Measurements from ENCODE around the gene CD101.

The CD101 gene

DNA sequence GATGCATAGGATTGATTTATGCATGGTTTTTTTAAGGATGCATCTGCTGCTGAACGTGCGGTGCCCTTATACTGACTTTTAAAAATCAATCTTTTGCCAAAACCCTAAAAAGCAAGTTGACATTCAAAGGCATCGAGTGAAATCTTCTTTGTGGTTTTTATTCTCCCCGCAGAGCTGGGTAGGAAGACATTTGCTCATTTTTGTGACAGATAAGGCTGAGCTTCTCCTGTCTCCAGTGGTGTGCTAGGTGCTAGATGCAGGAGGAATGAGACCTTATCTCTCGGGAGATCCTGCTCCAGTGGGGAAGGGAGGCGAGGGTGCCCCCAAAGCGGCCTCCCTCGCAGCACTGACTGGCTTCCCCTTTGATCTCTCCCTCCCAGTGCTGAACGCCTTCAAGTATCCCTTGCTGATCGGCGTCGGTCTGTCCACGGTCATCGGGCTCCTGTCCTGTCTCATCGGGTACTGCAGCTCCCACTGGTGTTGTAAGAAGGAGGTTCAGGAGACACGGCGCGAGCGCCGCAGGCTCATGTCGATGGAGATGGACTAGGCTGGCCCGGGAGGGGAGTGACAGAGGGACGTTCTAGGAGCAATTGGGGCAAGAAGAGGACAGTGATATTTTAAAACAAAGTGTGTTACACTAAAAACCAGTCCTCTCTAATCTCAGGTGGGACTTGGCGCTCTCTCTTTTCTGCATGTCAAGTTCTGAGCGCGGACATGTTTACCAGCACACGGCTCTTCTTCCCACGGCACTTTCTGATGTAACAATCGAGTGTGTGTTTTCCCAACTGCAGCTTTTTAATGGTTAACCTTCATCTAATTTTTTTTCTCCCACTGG is 14.9 kb upstream of the CD101 start:
- DNase-seq (ENCODE audit: low read depth) = no peak

DNA sequence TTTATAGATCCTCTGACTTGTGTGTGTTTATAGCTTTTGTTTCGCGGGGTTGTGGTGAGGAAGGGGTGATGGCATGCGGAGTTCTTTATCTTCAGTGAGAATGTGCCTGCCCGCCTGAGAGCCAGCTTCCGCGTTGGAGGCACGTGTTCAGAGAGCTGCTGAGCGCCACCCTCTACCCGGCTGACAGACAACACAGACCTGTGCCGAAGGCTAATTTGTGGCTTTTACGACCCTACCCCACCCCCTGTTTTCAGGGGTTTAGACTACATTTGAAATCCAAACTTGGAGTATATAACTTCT is 14.4 kb upstream of the CD101 start:
- no peak for DNase-seq (ENCODE audit: low read depth)

DNA sequence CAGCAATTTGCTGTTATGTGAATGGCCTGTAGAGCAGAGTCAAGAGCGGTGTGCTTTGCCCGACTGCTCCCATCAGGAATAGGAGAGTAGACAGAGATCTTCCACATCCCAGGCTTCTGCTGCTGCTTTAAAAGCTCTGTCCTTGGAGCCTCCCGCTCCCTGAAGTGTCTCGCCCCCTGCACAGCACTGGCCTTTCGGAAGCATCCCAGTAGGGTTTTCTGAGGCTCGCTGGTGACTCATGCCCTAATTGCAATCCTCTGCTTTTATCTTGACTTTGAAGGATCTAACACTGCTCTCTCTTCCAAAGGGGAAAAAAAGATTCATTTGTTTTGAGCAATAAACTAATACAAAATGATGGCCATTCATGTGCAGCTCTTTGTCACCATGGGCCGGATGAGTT is 13.3 kb upstream of the CD101 start:
- DNase-seq (ENCODE audit: low read depth) = no peak

DNA sequence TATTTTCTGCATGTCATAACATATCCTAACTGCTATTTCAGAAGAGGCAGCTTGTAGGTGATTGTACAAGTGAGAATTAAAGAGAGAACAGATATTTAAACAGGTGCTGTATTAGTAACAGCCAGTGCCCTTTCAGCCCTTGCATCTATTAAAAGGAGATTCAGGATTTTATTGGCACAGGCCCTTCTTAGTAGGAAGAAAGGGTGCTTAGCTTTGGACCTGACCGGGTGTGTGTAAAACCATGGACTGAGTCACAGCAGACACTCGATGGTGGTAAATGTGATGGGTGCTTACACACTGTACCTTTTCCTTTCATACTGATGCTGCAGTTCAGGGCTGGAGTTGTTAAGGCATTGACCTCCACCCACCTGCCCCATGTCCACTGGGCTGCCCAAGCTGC is 12.7 kb upstream of the CD101 start:
- DNase-seq (ENCODE audit: low read depth) = no peak

DNA sequence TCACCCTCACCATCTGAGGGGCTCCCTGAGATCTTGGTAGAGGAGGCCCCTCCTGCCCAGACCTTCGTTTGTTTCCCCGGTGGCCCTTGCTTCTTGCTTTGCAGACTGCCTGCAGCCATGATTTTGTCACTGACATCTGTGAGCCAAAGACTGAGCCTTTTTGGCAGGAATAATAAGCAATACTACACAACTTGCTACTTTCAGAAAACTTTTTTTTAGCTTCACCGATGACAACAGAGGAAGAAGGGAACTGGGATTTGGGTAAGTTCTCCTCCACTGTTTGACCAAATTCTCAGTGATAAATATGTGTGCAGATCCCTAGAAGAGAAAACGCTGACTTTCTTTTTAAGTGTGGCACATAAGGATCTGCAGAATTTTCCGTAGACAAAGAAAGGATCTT is 11.7 kb upstream of the CD101 start:
- no peak for DNase-seq (ENCODE audit: low read depth)

DNA sequence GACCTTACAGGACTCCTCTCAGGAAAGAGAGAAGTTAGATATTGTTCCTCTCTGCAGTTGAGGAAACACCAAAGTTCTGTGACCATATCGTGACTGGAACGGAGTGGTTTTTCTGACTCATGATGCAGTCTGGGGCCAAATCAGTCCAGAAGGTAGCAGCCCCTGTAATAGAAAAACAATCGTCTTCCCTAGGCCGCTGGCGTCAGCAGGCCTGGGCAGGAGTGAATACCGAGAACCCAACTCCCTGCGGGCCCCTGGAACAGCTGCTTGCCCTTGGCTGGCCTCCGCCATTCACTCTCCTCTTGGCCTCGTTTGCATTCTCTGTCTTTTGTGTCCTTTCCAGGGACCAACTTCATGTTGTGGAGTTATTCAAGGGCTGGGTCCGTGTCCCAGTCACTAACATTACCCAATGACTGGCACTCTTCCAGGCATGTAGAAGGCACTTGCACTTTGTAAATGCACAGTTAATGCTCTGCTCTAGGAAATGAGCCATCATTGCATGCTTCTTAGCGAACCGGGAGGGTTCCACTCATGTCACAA is 10.9 kb upstream of the CD101 start:
- no peak for DNase-seq (ENCODE audit: low read depth)

DNA sequence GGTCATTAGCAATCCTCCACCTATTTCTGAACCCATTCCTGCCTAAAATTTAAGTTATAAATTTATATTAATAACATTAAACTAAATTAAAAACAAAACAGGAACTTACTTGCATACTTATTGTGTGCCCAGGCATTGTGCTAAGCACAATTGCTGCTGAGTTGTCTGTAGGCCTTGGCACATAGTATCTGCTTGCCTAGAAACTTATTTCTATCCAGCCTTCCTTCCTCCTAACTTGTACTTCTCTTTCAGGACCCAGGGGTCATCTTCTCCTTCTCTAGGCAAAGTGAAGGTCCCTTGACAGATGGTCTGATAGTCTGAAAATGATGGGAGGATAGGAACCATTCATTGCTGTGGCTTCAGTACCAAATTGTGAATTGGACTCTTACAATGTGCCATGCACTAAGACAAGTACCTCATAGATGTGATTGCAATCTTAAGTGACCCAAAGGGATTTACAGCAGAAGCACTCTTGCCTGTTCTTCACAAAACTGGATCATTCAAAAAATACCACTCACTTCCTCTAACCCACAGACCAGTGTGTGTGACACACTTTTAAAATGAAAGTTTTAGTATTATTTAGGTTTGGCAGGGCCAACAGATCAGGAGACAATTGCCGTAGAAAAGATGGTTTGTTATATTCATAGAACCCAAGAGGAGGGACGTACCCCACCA is 10.3 kb upstream of the CD101 start:
- no peak for DNase-seq (ENCODE audit: low read depth)

DNA sequence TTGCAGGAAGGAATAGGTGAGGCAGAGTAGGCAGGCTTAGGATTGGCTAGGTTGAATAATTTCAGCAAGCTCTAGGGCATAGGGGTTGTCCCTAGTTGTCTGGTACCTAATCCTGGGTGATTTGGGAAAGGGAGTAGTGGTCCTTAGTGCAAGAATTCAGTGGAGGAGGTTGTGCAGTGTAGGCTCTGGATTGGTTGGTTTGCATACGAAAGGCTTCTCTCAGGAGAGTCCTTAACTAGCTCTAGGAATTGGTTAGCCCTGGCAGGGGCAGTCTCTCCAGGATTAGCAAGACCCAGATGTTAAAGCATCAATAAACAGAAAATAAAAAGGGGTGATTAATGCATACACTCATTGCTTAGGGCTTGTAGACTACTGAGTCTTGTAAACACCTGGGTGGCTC is 9.6 kb upstream of the CD101 start:
- no peak for DNase-seq (ENCODE audit: low read depth)

DNA sequence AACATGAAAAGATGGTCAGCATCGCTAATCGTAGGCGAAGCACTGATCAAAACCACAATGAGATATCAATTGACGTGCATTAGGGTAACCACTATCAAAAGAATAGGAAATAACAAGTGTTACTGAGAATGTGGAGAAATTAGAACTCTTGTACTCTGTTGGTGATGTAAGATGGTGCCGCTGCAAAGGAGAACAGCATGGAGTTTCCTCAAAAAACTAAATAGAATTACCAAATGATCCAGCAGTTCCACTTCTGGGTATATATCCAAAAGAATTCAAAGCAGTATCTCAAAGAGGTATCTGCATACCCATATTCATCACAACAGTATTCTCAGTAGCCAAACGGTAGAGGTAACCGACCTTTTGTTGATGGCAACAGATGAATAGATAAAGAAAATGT is 8.3 kb upstream of the CD101 start:
- no peak for DNase-seq (ENCODE audit: low read depth)

DNA sequence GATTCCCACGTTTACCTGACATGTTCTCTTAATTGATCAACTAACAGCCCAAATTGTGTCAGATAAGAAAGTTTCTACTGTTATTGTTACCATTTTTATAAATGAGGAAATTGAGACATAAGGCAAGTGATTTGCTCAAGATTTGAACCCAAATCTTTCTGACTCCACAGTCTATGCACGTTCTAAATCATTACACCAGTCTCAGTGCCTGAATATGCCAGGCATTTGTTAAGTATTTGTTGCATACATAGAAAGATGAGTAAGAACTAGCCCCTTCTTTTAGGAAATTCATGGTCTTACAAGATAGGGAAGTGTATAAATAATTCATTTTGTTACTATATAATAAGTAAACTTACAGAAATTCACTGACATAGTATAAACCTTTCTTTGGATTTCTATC is 7.1 kb upstream of the CD101 start:
- DNase-seq (ENCODE audit: low read depth) = no peak

DNA sequence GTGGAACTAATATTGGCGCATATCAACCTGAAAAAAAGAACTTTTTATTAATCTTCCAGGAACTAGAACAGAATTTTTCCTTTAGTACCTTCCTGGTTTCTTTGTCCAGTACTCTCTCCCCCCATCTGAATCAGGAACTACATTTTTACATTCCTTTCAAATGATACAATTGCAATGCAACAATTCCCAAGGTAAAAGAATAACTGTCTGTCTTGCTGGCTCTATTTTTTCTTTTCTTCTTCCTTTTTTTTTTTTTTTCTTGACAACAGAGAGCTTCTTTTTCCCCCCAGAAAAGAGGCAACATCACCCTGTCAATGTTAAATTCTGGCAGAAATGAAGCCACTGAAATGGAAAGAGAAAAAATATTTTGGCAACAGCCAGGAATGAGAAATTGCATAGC is 4.5 kb upstream of the CD101 start:
- no peak for DNase-seq (ENCODE audit: low read depth)

DNA sequence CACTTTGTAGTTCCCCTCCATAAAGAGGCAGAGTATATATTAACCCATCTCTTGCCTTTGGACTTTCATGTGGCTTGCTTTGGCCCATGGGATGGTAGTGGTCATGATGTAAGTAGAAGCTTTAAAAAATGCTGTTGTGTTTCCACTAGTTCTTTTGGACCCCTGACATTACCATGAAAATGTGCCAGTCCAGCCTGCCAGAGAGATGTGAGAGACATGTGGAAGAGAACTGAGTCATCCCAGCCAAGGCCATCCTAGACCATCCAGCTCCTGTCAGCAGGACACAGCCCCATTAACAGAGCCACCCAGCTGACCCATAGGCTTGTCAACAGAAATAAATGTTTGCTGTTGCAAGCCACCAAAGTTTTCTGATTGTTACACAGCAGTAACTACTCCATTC is 3.9 kb upstream of the CD101 start:
- DNase-seq (ENCODE audit: low read depth) = no peak

DNA sequence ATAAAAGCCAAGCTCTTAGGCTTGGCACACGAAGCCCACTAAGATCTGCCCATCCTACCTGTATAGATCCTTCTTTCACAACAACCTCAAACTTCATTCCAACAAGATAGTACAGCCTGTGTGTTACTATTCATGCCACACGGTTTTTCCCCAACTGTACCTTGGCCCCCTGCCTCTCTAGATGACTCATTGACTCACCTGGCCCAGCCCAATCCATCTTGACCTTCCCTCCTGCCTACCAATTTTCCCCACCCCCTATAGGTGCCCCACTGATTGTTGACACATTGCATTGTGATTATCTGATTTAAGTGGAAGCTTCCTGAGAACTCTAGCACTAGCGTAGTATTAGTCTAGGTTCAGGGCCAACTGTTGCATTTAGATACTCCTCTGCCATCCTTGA is 2.0 kb upstream of the CD101 start:
- DNase-seq (ENCODE audit: low read depth) = no peak

DNA sequence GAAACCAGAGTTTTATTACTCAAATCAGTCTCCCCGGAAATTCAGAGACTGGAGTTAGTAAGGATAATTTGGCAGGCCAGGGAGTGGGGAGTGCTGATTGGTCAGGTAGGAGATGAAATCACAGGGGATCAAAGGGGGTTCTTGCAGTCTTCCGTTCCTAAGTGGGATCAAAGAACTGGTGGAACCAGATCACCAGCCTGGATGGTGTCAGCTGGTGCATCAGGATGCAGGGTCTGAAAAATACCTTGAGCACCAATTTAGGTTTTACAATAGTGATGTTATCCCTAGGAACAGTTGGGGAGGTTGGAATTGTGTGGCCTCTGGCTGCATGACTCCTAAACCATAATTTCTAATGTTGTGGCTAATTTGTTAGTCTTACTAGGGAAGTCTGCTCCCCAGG is 1.4 kb upstream of the CD101 start:
- no peak for DNase-seq (ENCODE audit: low read depth)

DNA sequence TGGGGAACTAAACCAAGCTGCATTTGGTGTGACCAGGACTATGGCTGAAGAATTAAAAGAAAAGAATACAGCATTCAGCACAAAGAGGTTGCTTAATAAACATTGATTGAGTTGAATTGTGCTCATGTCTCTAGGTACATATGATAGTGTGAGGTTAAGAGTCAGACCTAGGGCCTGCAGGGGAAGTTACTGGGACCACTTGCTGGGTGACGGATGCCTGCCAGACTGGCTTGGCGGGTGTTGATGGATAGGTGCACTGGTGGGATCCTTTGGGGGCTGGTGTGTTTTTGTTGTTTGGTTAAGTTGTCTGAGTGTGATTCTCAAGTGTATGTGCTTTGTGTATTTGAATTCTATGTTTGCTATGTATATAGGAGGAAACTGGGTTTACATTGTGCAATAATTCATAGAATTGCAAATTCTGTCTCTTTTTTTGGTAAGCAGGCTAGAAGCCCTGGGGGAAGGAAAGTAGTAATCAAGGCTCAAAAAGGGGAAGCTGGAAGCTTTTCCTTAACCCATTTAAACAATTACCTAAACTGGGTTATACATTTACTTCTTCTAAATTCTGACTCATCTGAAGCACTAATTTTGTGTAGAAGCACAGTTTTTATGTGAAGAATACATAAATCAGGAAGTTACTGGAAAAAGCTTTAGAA is 1.8 kb downstream of the CD101 start:
- DNase-seq (ENCODE audit: low read depth) = no peak

DNA sequence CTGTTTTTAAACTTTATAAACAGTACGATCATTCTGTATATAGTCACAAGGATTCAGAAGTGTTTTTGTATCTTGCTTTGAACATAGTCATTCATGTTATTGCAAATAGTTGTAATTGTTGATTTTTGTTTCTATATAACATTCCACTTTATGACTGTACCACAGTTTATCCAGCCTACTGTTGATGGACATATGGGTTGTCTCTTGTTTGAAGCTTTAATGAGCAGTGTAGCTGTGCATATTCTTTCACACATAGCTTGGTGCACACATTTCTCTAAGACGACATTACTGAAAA is 6.1 kb downstream of the CD101 start:
- DNase-seq (ENCODE audit: low read depth) = no peak

DNA sequence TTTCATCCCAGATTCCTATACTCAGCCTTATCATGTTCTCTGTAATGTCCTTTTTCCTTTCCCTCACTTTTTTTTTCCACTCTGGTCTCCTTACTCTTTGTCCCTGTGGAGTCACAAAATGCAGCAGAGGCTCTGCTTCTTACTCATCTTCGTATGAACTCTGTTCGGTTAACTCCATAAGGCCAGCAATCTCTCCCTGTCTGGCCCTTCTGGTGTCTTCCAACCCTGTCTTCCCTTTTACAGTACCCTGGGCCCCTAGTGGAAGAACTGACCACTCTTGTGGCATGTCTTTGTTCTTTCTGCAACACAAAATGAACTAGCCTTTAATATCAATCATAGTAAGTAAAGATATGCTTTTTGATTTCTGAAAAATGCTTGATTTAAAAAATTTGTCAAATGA is 7.1 kb downstream of the CD101 start:
- DNase-seq (ENCODE audit: low read depth) = no peak

DNA sequence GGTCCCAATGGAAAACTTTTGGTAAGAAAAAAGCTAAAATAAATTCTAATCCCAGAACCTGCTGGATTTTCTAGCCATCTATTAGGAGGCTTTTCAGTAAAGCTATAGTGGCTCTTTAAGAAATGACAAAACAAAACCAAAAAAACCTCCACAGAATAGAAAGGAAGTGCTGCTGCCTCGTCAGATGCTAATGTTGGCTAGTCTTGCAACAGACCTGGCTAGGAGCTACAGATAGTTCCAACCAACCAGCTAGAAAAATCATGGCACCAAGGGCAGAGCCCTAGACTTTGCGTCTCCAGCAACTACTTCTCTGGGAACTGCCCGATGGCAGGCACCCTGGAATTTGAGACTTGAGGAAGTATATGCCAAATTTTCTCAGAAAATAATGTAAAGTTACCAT is 7.6 kb downstream of the CD101 start:
- no peak for DNase-seq (ENCODE audit: low read depth)

DNA sequence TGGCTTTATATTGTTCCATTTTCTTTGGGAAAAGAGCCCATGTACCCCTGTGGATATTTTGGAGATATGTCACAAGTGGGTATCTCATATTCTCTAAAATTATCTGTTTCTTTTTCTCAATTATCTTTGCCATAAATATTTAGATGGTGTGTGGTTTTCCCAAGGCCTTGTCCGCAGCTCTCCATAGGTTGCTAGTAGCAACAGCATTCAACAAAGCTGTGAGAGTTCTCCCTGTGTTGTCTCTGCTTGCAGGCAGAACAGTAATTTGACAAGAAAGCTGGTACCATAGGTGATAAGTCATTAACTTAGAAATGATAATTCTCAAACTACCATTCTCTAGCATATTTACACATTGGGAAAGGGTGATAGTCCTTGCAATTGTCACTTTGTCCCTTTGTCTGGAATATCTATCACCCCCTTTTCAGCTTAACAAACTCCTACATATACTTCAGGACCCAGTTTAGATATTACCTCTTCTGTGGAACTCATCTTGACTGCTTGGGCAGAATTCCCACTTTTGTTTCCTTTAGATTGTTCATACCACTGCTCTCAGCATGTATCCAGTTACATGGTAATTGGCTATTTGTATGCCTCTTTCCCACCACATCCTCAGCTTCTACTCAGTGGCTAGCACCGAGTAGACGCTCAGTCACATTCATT is 8.9 kb downstream of the CD101 start:
- no peak for DNase-seq (ENCODE audit: low read depth)

DNA sequence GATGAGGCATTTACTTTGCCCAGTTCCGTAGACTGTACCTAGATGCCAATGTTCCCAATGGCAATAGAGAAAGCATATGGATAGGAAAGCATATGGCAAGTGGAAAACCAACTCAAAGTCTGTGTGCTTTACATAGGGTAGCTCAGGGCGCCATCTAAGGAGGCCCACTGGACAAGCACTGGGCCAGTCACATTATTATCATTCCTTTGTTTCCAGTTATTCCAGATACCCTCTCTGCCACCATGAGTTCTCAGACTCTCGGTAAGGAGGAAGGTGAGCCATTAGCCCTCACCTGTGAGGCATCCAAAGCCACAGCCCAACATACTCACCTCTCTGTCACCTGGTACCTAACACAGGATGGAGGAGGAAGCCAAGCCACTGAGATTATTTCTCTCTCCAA is 9.8 kb downstream of the CD101 start:
- DNase-seq (ENCODE audit: low read depth) = no peak

DNA sequence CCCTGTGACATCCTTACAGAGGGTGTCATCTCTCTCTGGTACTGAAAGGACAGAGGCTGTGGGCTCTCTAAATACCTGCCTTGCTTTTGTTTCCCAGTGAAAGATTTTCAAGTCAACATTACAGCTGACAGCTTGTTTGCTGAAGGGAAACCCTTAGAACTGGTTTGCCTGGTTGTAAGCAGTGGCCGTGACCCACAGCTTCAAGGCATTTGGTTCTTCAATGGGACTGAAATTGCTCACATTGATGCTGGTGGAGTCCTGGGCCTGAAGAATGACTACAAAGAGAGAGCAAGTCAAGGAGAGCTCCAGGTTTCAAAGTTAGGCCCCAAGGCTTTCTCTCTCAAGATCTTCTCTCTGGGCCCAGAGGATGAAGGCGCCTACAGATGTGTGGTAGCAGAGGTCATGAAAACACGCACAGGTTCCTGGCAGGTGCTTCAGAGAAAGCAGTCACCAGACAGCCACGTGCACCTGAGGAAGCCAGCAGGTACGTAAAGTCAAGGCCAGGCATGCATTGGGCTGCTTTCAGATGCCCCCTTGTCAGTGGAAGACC is 11.8 kb downstream of the CD101 start:
- DNase-seq (ENCODE audit: low read depth) = no peak

DNA sequence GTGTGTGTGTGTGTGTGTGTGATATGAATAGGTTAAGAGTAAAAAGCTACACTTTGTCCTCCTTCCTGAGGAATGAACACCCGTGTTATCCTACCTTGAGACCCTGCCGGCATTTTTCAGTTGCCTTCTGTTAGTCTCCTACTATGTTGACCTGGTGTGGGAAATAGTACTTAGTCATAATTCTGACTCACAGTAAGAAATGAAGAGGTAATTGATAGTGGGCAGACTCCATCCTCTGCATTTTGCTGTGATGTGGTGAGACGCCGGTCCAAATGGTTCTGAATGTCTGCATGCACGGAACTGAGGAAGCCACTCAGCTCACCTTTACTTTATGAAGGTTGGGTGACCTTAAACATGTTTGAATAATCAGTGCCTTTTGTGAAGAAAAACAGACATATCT is 12.6 kb downstream of the CD101 start:
- no peak for DNase-seq (ENCODE audit: low read depth)

DNA sequence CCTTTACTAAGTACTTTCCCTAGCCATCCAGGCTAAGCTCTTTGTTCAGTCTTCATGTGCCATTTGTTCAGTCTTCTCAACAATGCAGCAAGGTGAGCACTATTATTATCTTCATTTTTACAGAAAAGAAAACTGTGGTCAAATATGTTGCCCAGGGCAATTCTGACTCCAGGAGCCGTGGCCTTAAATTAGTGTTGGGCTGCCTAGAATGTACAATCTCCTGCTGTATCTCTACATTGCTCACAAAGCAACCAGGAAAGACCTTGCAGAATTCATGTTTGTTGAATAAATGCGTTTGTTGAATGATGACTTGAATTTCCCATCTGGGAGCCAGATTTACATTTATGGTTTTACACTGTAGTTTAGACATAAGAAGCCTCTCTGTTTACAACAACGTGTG is 14.2 kb downstream of the CD101 start:
- DNase-seq (ENCODE audit: low read depth) = no peak

Data from GM04504 (cell line).